OCI-LY7 (cell line): ENCODE measurements around the gene ZBTB34. TPM values are rescaled to one million over a fixed set of nuclear protein-coding genes. Genes with fewer than 3 reads are reported as not detected.

Experiments
- BruUV-seq: library from RNA; stranded (reverse); fragments of 400-500 nt; replicated peaks from 2 replicates; lab custom pipeline; 2021; lab: Mats Ljungman, UMichigan
- CTCF ChIA-PET: fragments of 300-600 bp; sonication (Branson Sonifier 250); formaldehyde crosslinking; loops from one replicate; lab custom pipeline; 2022; ENCODE audit warnings: antibody characterized with exemption; ENCODE audit not compliant: unreplicated experiment; lab: Charles Lee
- POLR2A ChIA-PET: fragments of 300-600 bp; sonication (Branson Sonifier 250); formaldehyde crosslinking; loops from one replicate; lab custom pipeline; 2022; ENCODE audit warnings: antibody characterized with exemption; lab: Charles Lee
- DNase-seq: peaks from one replicate; pipeline ENCODE4 v3.0.0-alpha.2; 2015; ENCODE audit warnings: low spot score
- H2AFZ ChIP-seq: fragments of 200-600 bp; sonication (generic), shearing (Covaris generic); 2 replicates; pipeline ENCODE4 v1.6.1; 2014; ENCODE audit warnings: mild to moderate bottlenecking, antibody characterized with exemption, low read length, moderate library complexity
- H3K27ac ChIP-seq: fragments of 200-600 bp; sonication (generic); 2 replicates; pipeline ENCODE4 v1.5.1; 2014; ENCODE audit warnings: mixed run types, low read depth, mild to moderate bottlenecking, moderate library complexity, low read length, inconsistent platforms; ENCODE audit not compliant: poor library complexity, severe bottlenecking
- H3K36me3 ChIP-seq: fragments of 200-600 bp; sonication (generic); 2 replicates; pipeline ENCODE4 v1.6.1; 2014; ENCODE audit warnings: mild to moderate bottlenecking, antibody characterized with exemption, low read length, moderate library complexity, mixed read lengths; ENCODE audit not compliant: insufficient read depth
- H3K4me1 ChIP-seq: fragments of 200-600 bp; sonication (generic); 2 replicates; pipeline ENCODE4 v1.5.1; 2014; ENCODE audit warnings: mild to moderate bottlenecking, low read length; ENCODE audit not compliant: insufficient read depth, poor library complexity, severe bottlenecking
- H3K4me2 ChIP-seq: fragments of 200-600 bp; sonication (generic); 2 replicates; pipeline ENCODE4 v1.6.1; 2014; ENCODE audit warnings: mild to moderate bottlenecking, low read length
- H3K4me3 ChIP-seq: fragments of 200-600 bp; sonication (generic); 2 replicates; pipeline ENCODE4 v1.5.1; 2014; ENCODE audit warnings: mild to moderate bottlenecking, low read depth, low read length; ENCODE audit not compliant: poor library complexity, severe bottlenecking
- H3K79me2 ChIP-seq: fragments of 200-600 bp; sonication (generic); 2 replicates; pipeline ENCODE4 v1.6.1; 2016; ENCODE audit warnings: low read depth, mild to moderate bottlenecking, low read length, moderate library complexity, mixed read lengths; ENCODE audit not compliant: insufficient read depth
- H3K9me2 ChIP-seq: fragments of 200-600 bp; sonication (generic); 2 replicates; pipeline ENCODE4 v1.6.1; 2016; ENCODE audit warnings: mild to moderate bottlenecking, low read length, mixed read lengths; ENCODE audit not compliant: insufficient read depth
- H3K9me3 ChIP-seq: fragments of 200-600 bp; sonication (generic); 2 replicates; pipeline ENCODE4 v1.6.1; 2014; ENCODE audit warnings: mild to moderate bottlenecking, mixed run types, low read length, mixed read lengths
- H4K20me1 ChIP-seq: fragments of 200-600 bp; sonication (generic); 2 replicates; pipeline ENCODE4 v1.6.1; 2014; ENCODE audit warnings: mild to moderate bottlenecking, antibody characterized with exemption, low read length, moderate library complexity, mixed read lengths; ENCODE audit not compliant: insufficient read depth
- CTCF ChIP-seq: fragments of 200-600 bp; sonication (generic); conservative IDR thresholded peaks from 2 replicates; pipeline ENCODE4 v1.5.1; 2014; ENCODE audit warnings: mild to moderate bottlenecking, antibody characterized with exemption, low read length, moderate library complexity, mixed read lengths
- EZH2phosphoT487 ChIP-seq: fragments of 200-600 bp; sonication (generic); IDR thresholded peaks from 2 replicates; pipeline ENCODE4 v1.6.1; 2018; ENCODE audit warnings: low read depth, borderline replicate concordance, mild to moderate bottlenecking, mixed run types, antibody characterized with exemption, low read length, moderate library complexity, mixed read lengths
- intact Hi-C: fragments of 100-400 bp; cut with micrococcal nuclease; formaldehyde crosslinking; loops from one replicate; pipeline ENCODE4 v1.10.0; 2022; ENCODE audit not compliant: unreplicated experiment
- total RNA-seq, 2 experiments: library from RNA; depleted of rRNA in 1 of 2; stranded (reverse); fragments of >200 nt in 1 of 2; shearing (Covaris generic) in 1 of 2; gene quantifications; 2 replicates each; pipeline ENCODE4 v1.2.3, GENCODE V29; 2014 to 2022

ZBTB34 gene
- total RNA-seq, 2 experiments from 2014 or later: 6.5 to 11.3 TPM

GRCh38 chr9:126842977-126843799 is 17.3 kb upstream of the ZBTB34 start:
- no peaks in the 10 kb centered on the region for H3K4me1 ChIP-seq
- no peak overlapping the region for H3K4me3 ChIP-seq
- no peak overlapping the region for H3K27ac ChIP-seq
- H4K20me1 ChIP-seq: no peaks in the 10 kb centered on the region
- no peak overlapping the region for H3K4me2 ChIP-seq
- ChIA-PET CTCF (no interaction called here), POLR2A (interaction anchor here (0.7 kb wide), 3 partner anchors 9 to 941 kb away, joined by 3 to 4 read pairs (median 4); no protein-coding TSS in a partner anchor)
- no peaks in the 10 kb centered on the region for H3K79me2 ChIP-seq
- no peaks in the 10 kb centered on the region for H3K9me3 ChIP-seq
- no peak for DNase-seq
- H3K36me3 ChIP-seq: no peaks in the 10 kb centered on the region
- TF ChIP-seq CTCF: no peak
- no peak for TF ChIP-seq EZH2phosphoT487
- intact Hi-C loops: no loop called here
- H2AFZ ChIP-seq: no peak overlapping the region
- no TSS peak for BruUV-seq
- H3K9me2 ChIP-seq: no peaks in the 10 kb centered on the region

- no TSS peak for BruUV-seq
- ChIA-PET POLR2A (interaction anchor here (0.6 to 0.7 kb wide), 2 partner anchors 23 to 131 kb away, joined by 3 read pairs; no protein-coding TSS in a partner anchor), CTCF (no interaction called here)
- no peaks in the 10 kb centered on the region for H3K79me2 ChIP-seq
- no peak for DNase-seq
- no peaks in the 10 kb centered on the region for H4K20me1 ChIP-seq
- no peaks in the 10 kb centered on the region for H3K36me3 ChIP-seq
- H3K4me3 ChIP-seq: no peak overlapping the region
- H3K4me1 ChIP-seq: no peaks in the 10 kb centered on the region
- H2AFZ ChIP-seq: no peak overlapping the region
- no peak for TF ChIP-seq EZH2phosphoT487
- no peak for TF ChIP-seq CTCF
- intact Hi-C loops: no loop called here
- no peaks in the 10 kb centered on the region for H3K9me2 ChIP-seq
- no peak overlapping the region for H3K27ac ChIP-seq
- H3K9me3 ChIP-seq: no peaks in the 10 kb centered on the region
- H3K4me2 ChIP-seq: no peak overlapping the region
Observed at GRCh38 chr9:126844085-126844484, 16.4 kb upstream of the ZBTB34 start.

GRCh38 chr9:126847051-126847450 is 13.4 kb upstream of the ZBTB34 start:
- CTCF ChIA-PET: no interaction called here
- Histone ChIP-seq H3K27ac (no peak overlapping the region), H3K79me2 (no peaks in the 10 kb centered on the region), H2AFZ (no peak overlapping the region), H3K9me3 (no peaks in the 10 kb centered on the region), H3K9me2 (no peaks in the 10 kb centered on the region), H3K4me3 (no peak overlapping the region), H3K4me1 (no peaks in the 10 kb centered on the region), H3K4me2 (no peak overlapping the region), H3K36me3 (no peaks in the 10 kb centered on the region), H4K20me1 (no peaks in the 10 kb centered on the region)
- no TSS peak for BruUV-seq
- POLR2A ChIA-PET: no interaction called here
- TF ChIP-seq CTCF: no peak
- TF ChIP-seq EZH2phosphoT487: no peak
- no peak for DNase-seq
- intact Hi-C loops: no loop called here
